CD14-positive monocyte (primary cell): Measurements from ENCODE around the gene MPRIP. TPM values are rescaled to one million over a fixed set of nuclear protein-coding genes. Genes with fewer than 3 reads are reported as not detected.

Source experiments
- DNase-seq, 3 donors: peaks; one replicate each; pipeline ENCODE4 v3.0.0-alpha.2; 2011 to 2022
- H2AFZ ChIP-seq: 2 replicates; pipeline ENCODE4 v1.6.0; 2012; ENCODE audit warnings: mild to moderate bottlenecking, low read depth, low read length, inconsistent platforms; ENCODE audit not compliant: insufficient read depth, poor library complexity, severe bottlenecking
- H3K27ac ChIP-seq, 2 donors: 1 replicate in 1 of 2; 2 replicates in 1 of 2; pipeline ENCODE4 v1.5.1; 2012 to 2013; ENCODE audit warnings: low read length in 2 of 2, control low read depth in 1 of 2, inconsistent platforms in 1 of 2, low read depth in 1 of 2, mild to moderate bottlenecking in 1 of 2
- H3K27me3 ChIP-seq, 2 donors: one replicate each; pipeline versions ENCODE4 v1.6.0 to v1.6.1; 2011 to 2013; ENCODE audit warnings: low read length in 2 of 2; ENCODE audit not compliant: control insufficient read depth in 2 of 2, insufficient read depth in 2 of 2
- H3K36me3 ChIP-seq, 2 donors: replicated peaks in 1 of 2; 1 replicate in 1 of 2; 2 replicates in 1 of 2; pipeline versions ENCODE4 v1.5.1 to v1.6.1; 2012 to 2013; ENCODE audit warnings: low read length in 2 of 2, control low read depth in 1 of 2, inconsistent platforms in 1 of 2, mild to moderate bottlenecking in 1 of 2; ENCODE audit not compliant: insufficient read depth in 2 of 2, control insufficient read depth in 1 of 2
- H3K4me1 ChIP-seq, 2 donors: 1 replicate in 1 of 2; 2 replicates in 1 of 2; pipeline versions ENCODE4 v1.5.1 to v1.6.1; 2012 to 2013; ENCODE audit warnings: low read length in 2 of 2, control low read depth in 1 of 2, inconsistent platforms in 1 of 2, mild to moderate bottlenecking in 1 of 2, moderate library complexity in 1 of 2; ENCODE audit not compliant: insufficient read depth in 2 of 2, control insufficient read depth in 1 of 2
- H3K4me2 ChIP-seq: replicated peaks from 2 replicates; pipeline ENCODE3; 2012; ENCODE audit warnings: low read length, moderate library complexity, mild to moderate bottlenecking; ENCODE audit not compliant: poor library complexity, severe bottlenecking; ENCODE audit errors: extremely low read depth
- H3K4me3 ChIP-seq, 3 experiments: fragments of 200-600 bp in 1 of 3; sonication (generic) in 1 of 3; replicated peaks in 1 of 3; 1 replicate in 2 of 3; 2 replicates in 1 of 3; pipeline ENCODE4 v1.5.1; 2011 to 2013; ENCODE audit warnings: low read length in 3 of 3, mild to moderate bottlenecking in 3 of 3, control low read depth in 2 of 3, low read depth in 2 of 3, inconsistent platforms in 1 of 3, moderate library complexity in 1 of 3
- H3K79me2 ChIP-seq: 2 replicates; pipeline ENCODE4 v1.6.0; 2012; ENCODE audit warnings: mild to moderate bottlenecking, control low read depth, inconsistent platforms, low read length, moderate library complexity; ENCODE audit not compliant: insufficient read depth
- H3K9ac ChIP-seq: 2 replicates; pipeline ENCODE4 v1.6.0; 2017; ENCODE audit warnings: low read length, mild to moderate bottlenecking; ENCODE audit not compliant: insufficient read depth, poor library complexity, severe bottlenecking
- H3K9me3 ChIP-seq, 2 donors: replicated peaks in 1 of 2; 1 replicate in 1 of 2; 2 replicates in 1 of 2; pipeline versions ENCODE4 v1.5.1 to v1.6.1; 2012 to 2013; ENCODE audit warnings: low read length in 2 of 2, control low read depth in 1 of 2; ENCODE audit not compliant: control insufficient read depth in 1 of 2, insufficient read depth in 1 of 2
- H4K20me1 ChIP-seq: 2 replicates; pipeline ENCODE4 v1.6.0; 2012; ENCODE audit warnings: mild to moderate bottlenecking, low read length, control low read depth, moderate library complexity; ENCODE audit not compliant: insufficient read depth
- H3K27ac Mint-ChIP-seq, 7 donors: one replicate each; pipeline ENCODE4 v1.8.0; 2020; ENCODE audit warnings: mild to moderate bottlenecking in 7 of 7, mixed read lengths in 7 of 7, moderate library complexity in 6 of 7, inconsistent platforms in 2 of 7
- H3K27me3 Mint-ChIP-seq, 3 donors: one replicate each; pipeline ENCODE4 v1.8.0; 2021 to 2022; ENCODE audit warnings: low read depth in 3 of 3, mild to moderate bottlenecking in 3 of 3, mixed read lengths in 3 of 3, moderate library complexity in 3 of 3, inconsistent platforms in 1 of 3
- H3K36me3 Mint-ChIP-seq, 2 donors: one replicate each; pipeline ENCODE4 v1.8.0; 2020; ENCODE audit warnings: mixed read lengths in 2 of 2, inconsistent platforms in 1 of 2, mild to moderate bottlenecking in 1 of 2
- H3K4me1 Mint-ChIP-seq: one replicate; pipeline ENCODE4 v1.8.0; 2020; ENCODE audit warnings: mild to moderate bottlenecking, mixed read lengths
- H3K4me3 Mint-ChIP-seq, 2 donors: one replicate each; pipeline ENCODE4 v1.8.0; 2020; ENCODE audit warnings: mild to moderate bottlenecking in 2 of 2, mixed read lengths in 2 of 2, moderate library complexity in 1 of 2
- H3K9me3 Mint-ChIP-seq, 7 donors: one replicate each; pipeline ENCODE4 v1.8.0; 2020 to 2022; ENCODE audit warnings: mixed read lengths in 7 of 7, mild to moderate bottlenecking in 6 of 7, moderate library complexity in 6 of 7, inconsistent platforms in 2 of 7
- CTCF ChIP-seq: fragments of 200-600 bp; IDR thresholded peaks from one replicate; pipeline ENCODE4 v1.8.0; 2022; ENCODE audit warnings: antibody characterized with exemption, mild to moderate bottlenecking
- WGBS: methylation state at CpG from one replicate; pipeline ENCODE4 v1.1.5; 2013; ENCODE audit warnings: missing lambda C conversion rate; ENCODE audit not compliant: insufficient coverage; 5-methylcytosine and 5-hydroxymethylcytosine counted together
- intact Hi-C, 2 donors: fragments of 100-400 bp; cut with micrococcal nuclease; formaldehyde crosslinking; loops; one replicate each; pipeline versions ENCODE4 v1.15.0 to v1.15.1; 2023
- polyA plus RNA-seq, 3 donors: library from polyadenylated mRNA; depleted of rRNA in 1 of 3; unstranded in 2 of 3; stranded (reverse) in 1 of 3; fragments of 300-500 nt in 2 of 3; fragments of >200 nt in 1 of 3; fragmentation: Illumina TruSeq in 2 of 3; gene quantifications; 1 replicate in 2 of 3; 2 replicates in 1 of 3; pipeline ENCODE4 v1.2.3, GENCODE V29; 2012 to 2021

Gene MPRIP
- polyA plus RNA-seq, 3 donors, result 2.0 to 48.7 (median 2.5) TPM

DNA sequence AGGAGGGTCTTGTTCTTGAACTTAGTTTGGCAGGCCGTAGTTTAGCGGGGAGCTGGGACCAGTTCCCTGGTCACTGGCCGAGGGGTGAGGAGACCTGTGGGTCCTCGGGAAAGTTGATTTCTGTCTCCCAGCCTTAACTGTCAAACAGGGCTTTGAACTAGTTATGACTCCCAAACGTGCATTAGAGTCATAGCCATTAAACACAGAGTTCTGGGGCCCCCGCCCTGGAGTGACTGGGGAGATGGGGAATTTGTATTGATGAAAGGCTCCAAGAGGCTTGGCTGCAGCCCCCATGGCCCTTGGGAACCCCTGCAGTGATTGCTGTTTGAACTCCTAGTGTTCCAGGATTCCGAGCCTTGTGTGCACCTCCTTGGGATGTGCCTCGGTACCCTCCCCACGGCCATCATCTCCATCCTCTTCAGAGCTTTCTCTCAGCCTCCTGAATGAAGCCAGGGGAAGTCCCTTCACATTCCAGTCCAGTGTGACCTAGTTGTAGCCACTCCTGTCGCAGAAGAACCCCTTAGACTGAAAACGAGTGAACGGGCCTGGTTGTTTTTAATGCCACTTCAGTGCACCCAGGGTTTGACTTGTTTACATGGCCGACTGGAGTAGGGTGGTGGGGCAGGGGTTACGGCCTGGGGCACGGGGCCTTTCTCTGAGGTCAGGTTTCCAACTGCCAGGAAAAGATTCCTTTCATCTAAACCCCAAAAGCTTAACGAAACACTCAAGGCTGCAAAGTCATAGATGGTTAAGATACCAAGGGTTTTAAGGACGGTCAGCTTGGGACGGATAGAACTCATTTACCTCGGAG lies 1.4 kb downstream of the MPRIP start:
- peak overlapping the region; percentile 42 to 69 (median 52) for H3K4me3 ChIP-seq
- Mint-ChIP-seq H3K27ac (peak overlapping the region; percentile 4 to 77 (median 66)), H3K4me1 (peaks cover 41% of the 10 kb centered on the region), H3K36me3 (peaks cover 6 to 9% of the 10 kb centered on the region in 2 donors), H3K4me3 (peak overlapping the region; percentile 87 to 95), H3K9me3 (peaks cover 0 to 4% (median 0%) of the 10 kb centered on the region in 7 donors), H3K27me3 (peaks cover 17 to 27% (median 24%) of the 10 kb centered on the region in 3 donors)
- no peaks in the 10 kb centered on the region for H3K36me3 ChIP-seq
- peaks cover 0 to 10% of the 10 kb centered on the region in 2 donors for H3K27me3 ChIP-seq
- peak overlapping the region; percentile 76 for H3K4me2 ChIP-seq
- H3K9ac ChIP-seq, result peak overlapping the region; percentile 35
- peaks cover 56% of the 10 kb centered on the region for H3K79me2 ChIP-seq
- H4K20me1 ChIP-seq, result peaks cover 54% of the 10 kb centered on the region
- peaks cover 34 to 41% of the 10 kb centered on the region in 2 donors for H3K4me1 ChIP-seq
- 35% methylated on average over 11 of the region's 19 CpGs for WGBS
- no peak overlapping the region for H3K27ac ChIP-seq
- H3K9me3 ChIP-seq, result no peaks in the 10 kb centered on the region
- TF ChIP-seq CTCF, result no peak
- no peak for DNase-seq
- intact Hi-C loops, result loop anchor here in 1 of 2 donors (10.0 kb wide), 1 partner anchor 191 kb away; the partner anchor contains the start of gene FLCN
- H2AFZ ChIP-seq, result peak overlapping the region; percentile 76

DNA sequence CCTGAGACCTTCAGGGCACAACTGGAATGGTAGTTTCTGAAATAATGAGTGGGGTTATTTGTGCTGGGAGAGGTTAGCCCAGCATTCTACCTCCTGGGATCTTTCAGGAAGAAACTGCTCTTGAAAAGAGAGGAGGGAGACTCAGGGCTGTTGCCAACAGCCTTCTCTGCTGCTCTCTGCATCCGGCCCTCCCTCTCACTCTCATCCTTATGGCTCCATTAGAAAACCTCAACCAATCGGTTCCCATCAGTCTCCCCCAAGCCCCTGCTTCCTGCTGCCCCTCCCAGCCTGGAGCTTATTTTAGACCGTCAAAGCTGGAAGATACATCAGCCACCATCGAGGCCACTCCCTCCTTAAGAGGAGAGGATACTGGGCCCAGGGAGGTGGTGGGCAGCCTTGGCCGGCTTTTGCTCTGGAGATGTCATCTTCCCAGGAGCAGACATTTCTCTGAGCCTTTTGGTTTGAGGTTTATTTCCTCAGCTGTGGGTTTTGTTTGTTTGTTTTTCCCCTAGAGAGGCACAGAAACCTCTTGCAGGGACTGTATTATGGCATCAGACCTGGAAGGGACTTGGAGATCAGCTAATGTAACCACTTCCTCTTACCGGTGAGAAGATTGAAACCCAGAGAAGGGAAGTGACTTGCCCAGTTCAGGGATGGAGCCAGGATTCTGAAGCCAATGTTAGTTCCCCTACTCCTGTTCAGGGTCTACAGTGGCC lies 2.7 kb downstream of the MPRIP start:
- H3K4me2 ChIP-seq, result peak overlapping the region; percentile 60
- H3K4me1 ChIP-seq, result peaks cover 34 to 41% of the 10 kb centered on the region in 2 donors
- H3K79me2 ChIP-seq, result peaks cover 69% of the 10 kb centered on the region
- no peak for TF ChIP-seq CTCF
- peak overlapping the region in 1 of 3 experiments; percentile 34 for H3K4me3 ChIP-seq
- H4K20me1 ChIP-seq, result peaks cover 66% of the 10 kb centered on the region
- H3K9me3 ChIP-seq, result no peaks in the 10 kb centered on the region
- peak overlapping the region; percentile 49 to 57 for H3K4me3 Mint-ChIP-seq
- H3K27ac ChIP-seq, result peak overlapping the region in 1 of 2 donors; percentile 51
- H3K36me3 Mint-ChIP-seq, result peaks cover 6 to 7% of the 10 kb centered on the region in 2 donors
- peaks cover 0 to 4% (median 0%) of the 10 kb centered on the region in 7 donors for H3K9me3 Mint-ChIP-seq
- no peak overlapping the region for H3K9ac ChIP-seq
- H3K27ac Mint-ChIP-seq, result peak overlapping the region; percentile 25 to 78 (median 55)
- intact Hi-C loops, result loop anchor here in 1 of 2 donors (10.0 kb wide), 1 partner anchor 190 kb away; the partner anchor contains the start of gene FLCN
- peak; percentile 73 to 87 (median 85) for DNase-seq
- H3K27me3 ChIP-seq, result peaks cover 0 to 10% of the 10 kb centered on the region in 2 donors
- H3K4me1 Mint-ChIP-seq, result peaks cover 41% of the 10 kb centered on the region
- H2AFZ ChIP-seq, result no peak overlapping the region
- peaks cover 17 to 23% (median 20%) of the 10 kb centered on the region in 3 donors for H3K27me3 Mint-ChIP-seq
- 0% methylated on average over 1 of the region's 6 CpGs for WGBS
- no peaks in the 10 kb centered on the region for H3K36me3 ChIP-seq
